GM23248 (cell line): ENCODE data around the gene STAT4.

Experiments used
- EZH2 ChIP-seq: fragments of 200-600 bp; sonication (generic); IDR thresholded peaks from 2 replicates; pipeline ENCODE4 v1.6.1; 2018; ENCODE audit warnings: antibody characterized with exemption, mild to moderate bottlenecking; ENCODE audit not compliant: insufficient read depth, poor library complexity, severe bottlenecking
- EZH2phosphoT487 ChIP-seq: fragments of 200-600 bp; sonication (generic); IDR thresholded peaks from 2 replicates; pipeline ENCODE4 v1.6.1; 2018; ENCODE audit warnings: antibody characterized with exemption, moderate library complexity, mild to moderate bottlenecking, low read depth; ENCODE audit not compliant: insufficient read depth

GRCh38 chr2:191013682-191013931, 137.2 kb downstream of the STAT4 start:
- TF ChIP-seq EZH2 (no peak), EZH2phosphoT487 (no peak)
